ENCODE data around the gene ENTR1. TPM values are rescaled to one million over a fixed set of nuclear protein-coding genes. Genes with fewer than 3 reads are reported as not detected.

Gene ENTR1
- total and polyA plus RNA-seq, 10 of the 15 experiments (the other 5 are each of a cell fraction or from before 2014, with no cell fraction given) = 8.2 to 96.4 (median 41.1) TPM

DNA sequence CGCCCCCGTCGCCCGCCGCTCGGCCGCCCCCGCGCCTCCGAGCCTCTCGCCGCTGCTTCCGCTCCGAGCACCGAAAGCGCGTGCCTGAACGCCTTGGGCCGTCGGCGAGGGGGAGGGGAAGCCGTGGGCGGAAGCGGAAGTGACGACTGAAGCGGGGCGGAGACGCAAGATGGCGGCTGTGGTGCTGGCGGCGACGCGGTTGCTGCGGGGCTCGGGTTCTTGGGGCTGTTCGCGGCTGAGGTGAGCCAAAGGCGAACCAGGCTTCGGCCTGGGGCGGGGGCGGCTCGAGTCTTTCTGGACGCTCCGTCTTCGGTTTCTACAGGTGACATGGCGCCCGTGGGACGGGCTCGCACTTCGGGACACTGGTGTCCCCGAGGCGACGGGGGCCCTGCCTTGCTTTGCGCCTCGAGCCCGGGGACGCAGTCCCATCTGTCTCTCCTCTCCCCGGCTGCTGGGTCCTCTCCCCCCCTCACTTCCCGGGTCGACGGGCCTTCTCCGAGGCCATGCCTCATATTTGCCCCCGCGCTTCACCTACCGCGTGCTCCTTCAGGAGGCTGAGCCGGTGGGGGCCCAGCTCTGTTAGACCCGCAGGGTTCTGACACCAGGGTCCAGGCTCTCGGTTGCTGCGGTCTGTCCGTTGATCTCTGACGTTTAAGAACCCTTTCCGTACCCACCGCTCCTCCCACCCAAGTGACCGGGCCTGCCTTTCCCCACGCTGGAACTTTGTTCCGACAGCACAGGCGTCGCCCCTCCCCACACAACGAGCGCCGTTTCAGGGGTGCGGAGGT lies at the start of gene ENTR1, which contains the start of gene PMPCA (continued):
- TF ChIP-seq, protein P1, sequence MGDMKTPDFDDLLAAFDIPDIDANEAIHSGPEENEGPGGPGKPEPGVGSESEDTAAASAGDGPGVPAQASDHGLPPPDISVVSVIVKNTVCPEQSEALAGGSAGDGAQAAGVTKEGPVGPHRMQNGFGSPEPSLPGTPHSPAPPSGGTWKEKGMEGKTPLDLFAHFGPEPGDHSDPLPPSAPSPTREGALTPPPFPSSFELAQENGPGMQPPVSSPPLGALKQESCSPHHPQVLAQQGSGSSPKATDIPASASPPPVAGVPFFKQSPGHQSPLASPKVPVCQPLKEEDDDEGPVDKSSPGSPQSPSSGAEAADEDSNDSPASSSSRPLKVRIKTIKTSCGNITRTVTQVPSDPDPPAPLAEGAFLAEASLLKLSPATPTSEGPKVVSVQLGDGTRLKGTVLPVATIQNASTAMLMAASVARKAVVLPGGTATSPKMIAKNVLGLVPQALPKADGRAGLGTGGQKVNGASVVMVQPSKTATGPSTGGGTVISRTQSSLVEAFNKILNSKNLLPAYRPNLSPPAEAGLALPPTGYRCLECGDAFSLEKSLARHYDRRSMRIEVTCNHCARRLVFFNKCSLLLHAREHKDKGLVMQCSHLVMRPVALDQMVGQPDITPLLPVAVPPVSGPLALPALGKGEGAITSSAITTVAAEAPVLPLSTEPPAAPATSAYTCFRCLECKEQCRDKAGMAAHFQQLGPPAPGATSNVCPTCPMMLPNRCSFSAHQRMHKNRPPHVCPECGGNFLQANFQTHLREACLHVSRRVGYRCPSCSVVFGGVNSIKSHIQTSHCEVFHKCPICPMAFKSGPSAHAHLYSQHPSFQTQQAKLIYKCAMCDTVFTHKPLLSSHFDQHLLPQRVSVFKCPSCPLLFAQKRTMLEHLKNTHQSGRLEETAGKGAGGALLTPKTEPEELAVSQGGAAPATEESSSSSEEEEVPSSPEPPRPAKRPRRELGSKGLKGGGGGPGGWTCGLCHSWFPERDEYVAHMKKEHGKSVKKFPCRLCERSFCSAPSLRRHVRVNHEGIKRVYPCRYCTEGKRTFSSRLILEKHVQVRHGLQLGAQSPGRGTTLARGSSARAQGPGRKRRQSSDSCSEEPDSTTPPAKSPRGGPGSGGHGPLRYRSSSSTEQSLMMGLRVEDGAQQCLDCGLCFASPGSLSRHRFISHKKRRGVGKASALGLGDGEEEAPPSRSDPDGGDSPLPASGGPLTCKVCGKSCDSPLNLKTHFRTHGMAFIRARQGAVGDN (IDR thresholded peaks at IDR 0.05) = no peak
- TF ChIP-seq, protein P2, sequence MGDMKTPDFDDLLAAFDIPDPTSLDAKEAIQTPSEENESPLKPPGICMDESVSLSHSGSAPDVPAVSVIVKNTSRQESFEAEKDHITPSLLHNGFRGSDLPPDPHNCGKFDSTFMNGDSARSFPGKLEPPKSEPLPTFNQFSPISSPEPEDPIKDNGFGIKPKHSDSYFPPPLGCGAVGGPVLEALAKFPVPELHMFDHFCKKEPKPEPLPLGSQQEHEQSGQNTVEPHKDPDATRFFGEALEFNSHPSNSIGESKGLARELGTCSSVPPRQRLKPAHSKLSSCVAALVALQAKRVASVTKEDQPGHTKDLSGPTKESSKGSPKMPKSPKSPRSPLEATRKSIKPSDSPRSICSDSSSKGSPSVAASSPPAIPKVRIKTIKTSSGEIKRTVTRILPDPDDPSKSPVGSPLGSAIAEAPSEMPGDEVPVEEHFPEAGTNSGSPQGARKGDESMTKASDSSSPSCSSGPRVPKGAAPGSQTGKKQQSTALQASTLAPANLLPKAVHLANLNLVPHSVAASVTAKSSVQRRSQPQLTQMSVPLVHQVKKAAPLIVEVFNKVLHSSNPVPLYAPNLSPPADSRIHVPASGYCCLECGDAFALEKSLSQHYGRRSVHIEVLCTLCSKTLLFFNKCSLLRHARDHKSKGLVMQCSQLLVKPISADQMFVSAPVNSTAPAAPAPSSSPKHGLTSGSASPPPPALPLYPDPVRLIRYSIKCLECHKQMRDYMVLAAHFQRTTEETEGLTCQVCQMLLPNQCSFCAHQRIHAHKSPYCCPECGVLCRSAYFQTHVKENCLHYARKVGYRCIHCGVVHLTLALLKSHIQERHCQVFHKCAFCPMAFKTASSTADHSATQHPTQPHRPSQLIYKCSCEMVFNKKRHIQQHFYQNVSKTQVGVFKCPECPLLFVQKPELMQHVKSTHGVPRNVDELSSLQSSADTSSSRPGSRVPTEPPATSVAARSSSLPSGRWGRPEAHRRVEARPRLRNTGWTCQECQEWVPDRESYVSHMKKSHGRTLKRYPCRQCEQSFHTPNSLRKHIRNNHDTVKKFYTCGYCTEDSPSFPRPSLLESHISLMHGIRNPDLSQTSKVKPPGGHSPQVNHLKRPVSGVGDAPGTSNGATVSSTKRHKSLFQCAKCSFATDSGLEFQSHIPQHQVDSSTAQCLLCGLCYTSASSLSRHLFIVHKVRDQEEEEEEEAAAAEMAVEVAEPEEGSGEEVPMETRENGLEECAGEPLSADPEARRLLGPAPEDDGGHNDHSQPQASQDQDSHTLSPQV (IDR thresholded peaks at IDR 0.05) = no peak
- peak; percentile 90 for TF ChIP-seq GABPA (IDR thresholded peaks at IDR 0.05; ENCODE audit: low read depth)
- TF ChIP-seq TAF1 (IDR thresholded peaks at IDR 0.05; ENCODE audit: borderline replicate concordance, low read depth, low read length) = peak; percentile 99
- TF ChIP-seq PML (IDR thresholded peaks at IDR 0.05; ENCODE audit: low read length) = peak; percentile 67; the same call in 1 of the 2 replicates
- 0 out of 2 replicates have a peak, but pooled peaks have one; percentile 49 for TF ChIP-seq MEF2A (IDR thresholded peaks at IDR 0.05; ENCODE audit: insufficient read depth, low read depth, low read length)
- peak; percentile 93 for TF ChIP-seq POLR2A (IDR thresholded peaks at IDR 0.05; ENCODE audit: low read depth, low read length)

Data from GM12878 (cell line).